GM23338 (cell line): Measurements from ENCODE around the gene POU2AF3.

Experiments used
- CREB1 ChIP-seq: fragments of 250-450 bp; sonication (Bioruptor Pico); IDR thresholded peaks from 2 replicates; pipeline ENCODE4 v1.5.0; 2020; ENCODE audit warnings: low read depth, mild to moderate bottlenecking, moderate library complexity
- EZH2 ChIP-seq: fragments of 200-600 bp; sonication (generic); IDR thresholded peaks from one replicate; pipeline ENCODE4 v1.8.0; 2017; ENCODE audit warnings: antibody characterized with exemption, mild to moderate bottlenecking, low read depth; ENCODE audit not compliant: unreplicated experiment
- EZH2phosphoT487 ChIP-seq: fragments of 200-600 bp; sonication (generic); IDR thresholded peaks from one replicate; pipeline ENCODE4 v1.8.1; 2018; ENCODE audit warnings: antibody characterized with exemption; ENCODE audit not compliant: unreplicated experiment
- JUNB ChIP-seq: IDR thresholded peaks from one replicate; pipeline ENCODE4 v1.6.1; 2016; ENCODE audit warnings: antibody characterized with exemption; ENCODE audit not compliant: unreplicated experiment
- POLR2AphosphoS5 ChIP-seq: IDR thresholded peaks from 2 replicates; pipeline ENCODE4 v1.6.1; 2016; ENCODE audit warnings: antibody characterized with exemption, low read depth
- STAT1 ChIP-seq: IDR thresholded peaks from one replicate; pipeline ENCODE4 v1.6.1; 2016; ENCODE audit warnings: antibody characterized with exemption; ENCODE audit not compliant: unreplicated experiment
- ZNF331 ChIP-seq: fragments of 250-450 bp; sonication (Bioruptor Pico); IDR thresholded peaks from 2 replicates; pipeline ENCODE4 v1.5.0; 2020; ENCODE audit warnings: low read depth, mild to moderate bottlenecking, moderate library complexity
- TF ChIP-seq, protein P1 (sequence below), 2 experiments: fragments of 200-600 bp in 1 of 2; sonication (generic) in 1 of 2; conservative IDR thresholded peaks; 2 replicates each; pipeline versions ENCODE4 v1.5.1 to v1.6.1; 2016 to 2017; ENCODE audit warnings: antibody characterized with exemption in 2 of 2, low read depth in 2 of 2, mild to moderate bottlenecking in 2 of 2, moderate library complexity in 1 of 2
- TF ChIP-seq, protein P2 (sequence below): IDR thresholded peaks from one replicate; pipeline ENCODE4 v1.6.1; 2018; ENCODE audit warnings: antibody characterized with exemption; ENCODE audit not compliant: unreplicated experiment
- TF ChIP-seq, protein P3 (sequence below): IDR thresholded peaks from 2 replicates; pipeline ENCODE4 v1.6.1; 2016; ENCODE audit warnings: antibody characterized with exemption

DNA sequence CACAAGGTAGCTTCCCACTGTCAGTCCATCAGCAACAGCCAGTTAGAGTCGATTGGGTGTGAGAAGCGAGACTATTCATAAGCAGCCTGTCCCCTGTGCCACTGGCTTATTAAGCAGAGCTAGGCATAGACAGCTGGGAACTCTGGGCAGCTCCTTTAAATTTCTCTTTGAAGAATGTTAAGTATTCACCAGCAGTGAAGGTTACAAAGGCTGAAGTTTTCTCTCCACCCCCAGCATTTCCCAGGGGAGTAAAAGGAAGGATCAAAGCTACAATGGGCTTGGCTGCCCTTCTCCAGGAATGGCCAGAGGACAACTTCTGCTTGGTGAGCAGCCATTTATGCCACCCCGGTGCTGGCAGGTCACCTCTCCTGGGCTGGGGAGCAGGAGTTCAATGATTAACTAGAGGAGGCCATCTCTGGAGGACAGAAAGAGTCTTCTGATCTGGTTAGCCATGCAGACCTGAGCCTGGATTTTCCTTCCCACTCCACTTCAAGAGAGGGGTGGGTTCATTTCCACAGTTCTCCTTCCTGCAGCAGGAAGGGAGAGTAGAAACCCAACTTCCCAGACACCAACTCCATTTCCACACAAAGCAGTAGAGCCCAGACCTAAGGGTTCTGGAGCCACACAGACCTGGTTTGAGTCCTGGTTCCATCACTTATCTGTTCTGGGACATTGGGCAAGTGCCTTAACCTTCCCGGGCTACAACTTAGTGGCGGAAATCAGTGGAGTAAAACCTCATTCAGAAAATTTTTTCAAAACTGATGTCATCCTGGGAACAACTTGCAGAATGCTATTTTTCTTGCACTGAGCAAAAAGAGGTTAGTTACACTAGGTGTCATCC is 22.6 kb downstream of the POU2AF3 start:
- TF ChIP-seq, protein P1, sequence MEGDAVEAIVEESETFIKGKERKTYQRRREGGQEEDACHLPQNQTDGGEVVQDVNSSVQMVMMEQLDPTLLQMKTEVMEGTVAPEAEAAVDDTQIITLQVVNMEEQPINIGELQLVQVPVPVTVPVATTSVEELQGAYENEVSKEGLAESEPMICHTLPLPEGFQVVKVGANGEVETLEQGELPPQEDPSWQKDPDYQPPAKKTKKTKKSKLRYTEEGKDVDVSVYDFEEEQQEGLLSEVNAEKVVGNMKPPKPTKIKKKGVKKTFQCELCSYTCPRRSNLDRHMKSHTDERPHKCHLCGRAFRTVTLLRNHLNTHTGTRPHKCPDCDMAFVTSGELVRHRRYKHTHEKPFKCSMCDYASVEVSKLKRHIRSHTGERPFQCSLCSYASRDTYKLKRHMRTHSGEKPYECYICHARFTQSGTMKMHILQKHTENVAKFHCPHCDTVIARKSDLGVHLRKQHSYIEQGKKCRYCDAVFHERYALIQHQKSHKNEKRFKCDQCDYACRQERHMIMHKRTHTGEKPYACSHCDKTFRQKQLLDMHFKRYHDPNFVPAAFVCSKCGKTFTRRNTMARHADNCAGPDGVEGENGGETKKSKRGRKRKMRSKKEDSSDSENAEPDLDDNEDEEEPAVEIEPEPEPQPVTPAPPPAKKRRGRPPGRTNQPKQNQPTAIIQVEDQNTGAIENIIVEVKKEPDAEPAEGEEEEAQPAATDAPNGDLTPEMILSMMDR (conservative IDR thresholded peaks at IDR 0.05; ENCODE audit: low read depth in 2 of 2): no peak
- no peak for TF ChIP-seq CREB1 (CRISPR knock-in tag)
- no peak for TF ChIP-seq EZH2phosphoT487
- TF ChIP-seq JUNB: no peak
- no peak for TF ChIP-seq POLR2AphosphoS5
- TF ChIP-seq, protein P2, sequence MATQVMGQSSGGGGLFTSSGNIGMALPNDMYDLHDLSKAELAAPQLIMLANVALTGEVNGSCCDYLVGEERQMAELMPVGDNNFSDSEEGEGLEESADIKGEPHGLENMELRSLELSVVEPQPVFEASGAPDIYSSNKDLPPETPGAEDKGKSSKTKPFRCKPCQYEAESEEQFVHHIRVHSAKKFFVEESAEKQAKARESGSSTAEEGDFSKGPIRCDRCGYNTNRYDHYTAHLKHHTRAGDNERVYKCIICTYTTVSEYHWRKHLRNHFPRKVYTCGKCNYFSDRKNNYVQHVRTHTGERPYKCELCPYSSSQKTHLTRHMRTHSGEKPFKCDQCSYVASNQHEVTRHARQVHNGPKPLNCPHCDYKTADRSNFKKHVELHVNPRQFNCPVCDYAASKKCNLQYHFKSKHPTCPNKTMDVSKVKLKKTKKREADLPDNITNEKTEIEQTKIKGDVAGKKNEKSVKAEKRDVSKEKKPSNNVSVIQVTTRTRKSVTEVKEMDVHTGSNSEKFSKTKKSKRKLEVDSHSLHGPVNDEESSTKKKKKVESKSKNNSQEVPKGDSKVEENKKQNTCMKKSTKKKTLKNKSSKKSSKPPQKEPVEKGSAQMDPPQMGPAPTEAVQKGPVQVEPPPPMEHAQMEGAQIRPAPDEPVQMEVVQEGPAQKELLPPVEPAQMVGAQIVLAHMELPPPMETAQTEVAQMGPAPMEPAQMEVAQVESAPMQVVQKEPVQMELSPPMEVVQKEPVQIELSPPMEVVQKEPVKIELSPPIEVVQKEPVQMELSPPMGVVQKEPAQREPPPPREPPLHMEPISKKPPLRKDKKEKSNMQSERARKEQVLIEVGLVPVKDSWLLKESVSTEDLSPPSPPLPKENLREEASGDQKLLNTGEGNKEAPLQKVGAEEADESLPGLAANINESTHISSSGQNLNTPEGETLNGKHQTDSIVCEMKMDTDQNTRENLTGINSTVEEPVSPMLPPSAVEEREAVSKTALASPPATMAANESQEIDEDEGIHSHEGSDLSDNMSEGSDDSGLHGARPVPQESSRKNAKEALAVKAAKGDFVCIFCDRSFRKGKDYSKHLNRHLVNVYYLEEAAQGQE: no peak
- TF ChIP-seq EZH2: no peak
- no peak for TF ChIP-seq ZNF331 (CRISPR knock-in tag)
- TF ChIP-seq, protein P3, sequence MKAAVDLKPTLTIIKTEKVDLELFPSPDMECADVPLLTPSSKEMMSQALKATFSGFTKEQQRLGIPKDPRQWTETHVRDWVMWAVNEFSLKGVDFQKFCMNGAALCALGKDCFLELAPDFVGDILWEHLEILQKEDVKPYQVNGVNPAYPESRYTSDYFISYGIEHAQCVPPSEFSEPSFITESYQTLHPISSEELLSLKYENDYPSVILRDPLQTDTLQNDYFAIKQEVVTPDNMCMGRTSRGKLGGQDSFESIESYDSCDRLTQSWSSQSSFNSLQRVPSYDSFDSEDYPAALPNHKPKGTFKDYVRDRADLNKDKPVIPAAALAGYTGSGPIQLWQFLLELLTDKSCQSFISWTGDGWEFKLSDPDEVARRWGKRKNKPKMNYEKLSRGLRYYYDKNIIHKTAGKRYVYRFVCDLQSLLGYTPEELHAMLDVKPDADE: no peak
- no peak for TF ChIP-seq STAT1
